HFFc6 (cell line): ENCODE measurements around the gene CADM2. TPM values are rescaled to one million over a fixed set of nuclear protein-coding genes. Genes with fewer than 3 reads are reported as not detected.
"Not testable (repeated sequence)": the region's sequence is repeated elsewhere in the genome, so short reads cannot be mapped to it uniquely, and the experiment has no call there.

ENCODE experiments used
- DNase-seq: peaks from one replicate; pipeline ENCODE4 v3.0.0-alpha.2; 2018
- H3K27ac Mint-ChIP-seq: 2 replicates; pipeline ENCODE4 v1.8.0; 2020; ENCODE audit warnings: mild to moderate bottlenecking, mixed read lengths
- H3K27me3 Mint-ChIP-seq: 2 replicates; pipeline ENCODE4 v1.8.0; 2021; ENCODE audit warnings: mild to moderate bottlenecking, moderate library complexity, mixed read lengths; ENCODE audit not compliant: insufficient read depth
- H3K36me3 Mint-ChIP-seq: 2 replicates; pipeline ENCODE4 v1.8.0; 2021; ENCODE audit warnings: low read depth, mixed read lengths
- H3K4me1 Mint-ChIP-seq: 2 replicates; pipeline ENCODE4 v1.8.0; 2020; ENCODE audit warnings: low read depth, mixed read lengths
- H3K4me3 Mint-ChIP-seq: 2 replicates; pipeline ENCODE4 v1.8.0; 2020; ENCODE audit warnings: mild to moderate bottlenecking, moderate library complexity, mixed read lengths
- H3K9me3 Mint-ChIP-seq: 2 replicates; pipeline ENCODE4 v1.8.0; 2020; ENCODE audit warnings: mild to moderate bottlenecking, mixed read lengths
- total RNA-seq, 6 experiments: library from RNA; stranded (reverse); fragmentation: NEBNext Ultra II Directional; extraction: Animal tissue kit (Norgen Biotek cat#: 25700); gene quantifications; 2 replicates in 1 of 6; 3 replicates in 5 of 6; pipeline ENCODE4 v1.2.3, GENCODE V29; 2021
- TF ChIP-seq, protein P1 (sequence below): fragments of 200-600 bp; sonication (generic); IDR thresholded peaks from 2 replicates; pipeline ENCODE4 v1.5.0; 2021; ENCODE audit warnings: antibody characterized with exemption, mild to moderate bottlenecking

CADM2 gene
- total RNA-seq, 6 experiments from 2014 or later: not detected

DNA sequence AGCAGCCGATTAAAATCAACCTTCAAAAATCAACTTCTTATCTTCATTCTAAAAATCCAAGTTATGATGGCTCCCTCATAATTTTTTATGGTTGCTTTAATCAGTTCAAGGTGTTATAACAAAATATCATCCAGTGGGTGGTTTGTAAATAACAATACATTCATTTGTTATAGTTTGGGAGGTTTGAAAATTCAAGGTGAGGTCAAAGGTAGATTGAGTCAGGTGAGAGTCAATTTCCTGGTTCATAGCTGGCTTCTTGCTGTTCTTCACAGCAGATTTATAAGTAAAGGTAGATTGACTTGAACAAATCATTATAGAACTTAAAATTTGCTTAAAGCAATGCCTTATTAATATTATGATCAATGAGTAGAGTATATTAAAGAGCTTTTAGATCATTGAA is 192.8 kb downstream of the CADM2 start:
- TF ChIP-seq, protein P1, sequence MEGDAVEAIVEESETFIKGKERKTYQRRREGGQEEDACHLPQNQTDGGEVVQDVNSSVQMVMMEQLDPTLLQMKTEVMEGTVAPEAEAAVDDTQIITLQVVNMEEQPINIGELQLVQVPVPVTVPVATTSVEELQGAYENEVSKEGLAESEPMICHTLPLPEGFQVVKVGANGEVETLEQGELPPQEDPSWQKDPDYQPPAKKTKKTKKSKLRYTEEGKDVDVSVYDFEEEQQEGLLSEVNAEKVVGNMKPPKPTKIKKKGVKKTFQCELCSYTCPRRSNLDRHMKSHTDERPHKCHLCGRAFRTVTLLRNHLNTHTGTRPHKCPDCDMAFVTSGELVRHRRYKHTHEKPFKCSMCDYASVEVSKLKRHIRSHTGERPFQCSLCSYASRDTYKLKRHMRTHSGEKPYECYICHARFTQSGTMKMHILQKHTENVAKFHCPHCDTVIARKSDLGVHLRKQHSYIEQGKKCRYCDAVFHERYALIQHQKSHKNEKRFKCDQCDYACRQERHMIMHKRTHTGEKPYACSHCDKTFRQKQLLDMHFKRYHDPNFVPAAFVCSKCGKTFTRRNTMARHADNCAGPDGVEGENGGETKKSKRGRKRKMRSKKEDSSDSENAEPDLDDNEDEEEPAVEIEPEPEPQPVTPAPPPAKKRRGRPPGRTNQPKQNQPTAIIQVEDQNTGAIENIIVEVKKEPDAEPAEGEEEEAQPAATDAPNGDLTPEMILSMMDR: no peak
- no peak for DNase-seq
- no peak overlapping the region for H3K27ac Mint-ChIP-seq
- H3K4me1 Mint-ChIP-seq: no peaks in the 10 kb centered on the region
- H3K27me3 Mint-ChIP-seq: no peaks in the 10 kb centered on the region
- no peak overlapping the region for H3K4me3 Mint-ChIP-seq
- peaks cover 4% of the 10 kb centered on the region; the same call in 1 of the 2 replicates for H3K36me3 Mint-ChIP-seq
- peaks cover 19% of the 10 kb centered on the region for H3K9me3 Mint-ChIP-seq

DNA sequence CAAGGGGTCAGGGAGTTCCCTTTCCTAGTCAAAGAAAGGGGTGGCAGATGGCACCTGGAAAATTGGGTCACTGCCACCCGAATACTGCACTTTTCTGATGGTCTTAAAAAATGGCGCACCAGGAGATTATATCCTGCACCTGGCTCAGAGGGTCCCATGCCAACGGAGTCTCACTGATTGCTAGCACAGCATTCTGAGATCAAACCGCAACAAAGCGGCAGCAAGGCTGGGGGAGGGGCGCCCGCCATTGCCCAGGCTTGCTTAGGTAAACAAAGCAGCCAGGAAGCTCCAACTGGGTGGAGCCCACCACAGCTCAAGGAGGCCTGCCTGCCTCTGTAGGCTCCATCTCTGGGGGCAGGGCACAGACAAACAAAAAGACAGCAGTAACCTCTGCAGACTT is 194.5 kb downstream of the CADM2 start:
- not testable (repeated sequence) for DNase-seq, H3K27me3 Mint-ChIP-seq, H3K27ac Mint-ChIP-seq, H3K4me3 Mint-ChIP-seq, H3K4me1 Mint-ChIP-seq, H3K36me3 Mint-ChIP-seq
- peaks cover 15% of the 10 kb centered on the region; the same call in 1 of the 2 replicates for H3K9me3 Mint-ChIP-seq

DNA sequence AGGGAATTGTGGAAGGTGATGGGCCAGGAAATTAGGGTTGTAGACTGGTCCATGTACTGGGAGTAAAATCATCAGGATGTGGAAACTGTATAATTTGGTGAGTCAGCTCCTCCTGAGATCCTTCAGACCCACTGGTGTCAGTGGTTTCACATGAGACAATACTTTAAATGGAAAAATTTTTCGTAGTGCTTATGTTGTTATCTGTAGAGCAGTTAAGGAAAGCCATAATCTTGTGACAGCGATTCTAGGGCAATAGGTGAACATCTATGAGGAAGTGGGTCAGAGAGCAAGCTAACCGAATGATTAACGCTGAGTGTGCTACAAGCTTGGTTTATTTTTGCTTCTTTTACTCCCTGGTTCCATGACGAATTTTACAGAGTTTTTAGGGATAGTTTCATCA is 200.6 kb downstream of the CADM2 start:
- TF ChIP-seq, protein P1: no peak
- no peaks in the 10 kb centered on the region for H3K36me3 Mint-ChIP-seq
- H3K27ac Mint-ChIP-seq: no peak overlapping the region
- no peaks in the 10 kb centered on the region for H3K4me1 Mint-ChIP-seq
- no peak overlapping the region for H3K4me3 Mint-ChIP-seq
- peaks cover 26% of the 10 kb centered on the region for H3K9me3 Mint-ChIP-seq
- no peaks in the 10 kb centered on the region for H3K27me3 Mint-ChIP-seq
- no peak for DNase-seq

DNA sequence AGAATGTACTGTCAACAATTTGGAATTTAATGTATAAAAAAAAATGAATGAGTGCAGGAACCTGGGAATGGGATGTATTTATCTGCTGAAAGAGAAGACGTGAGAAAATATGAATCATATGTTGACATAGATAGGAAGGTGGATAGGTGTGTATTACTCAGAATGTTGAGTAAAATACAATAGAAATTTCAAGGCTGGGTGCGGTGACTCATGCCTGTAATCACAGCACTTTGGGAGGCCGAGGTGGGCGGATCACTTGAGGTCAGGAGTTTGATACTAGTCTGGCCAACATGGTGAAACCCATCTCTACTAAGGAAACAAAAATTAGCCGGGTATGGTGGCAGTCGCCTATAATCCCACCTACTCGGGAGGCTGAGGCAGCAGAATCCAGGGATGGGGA is 202.8 kb downstream of the CADM2 start:
- Mint-ChIP-seq H3K4me3 (no peak overlapping the region), H3K4me1 (no peaks in the 10 kb centered on the region), H3K27me3 (no peaks in the 10 kb centered on the region), H3K27ac (no peak overlapping the region), H3K9me3 (peaks cover 23% of the 10 kb centered on the region), H3K36me3 (no peaks in the 10 kb centered on the region)
- no peak for DNase-seq
- TF ChIP-seq, protein P1: no peak

DNA sequence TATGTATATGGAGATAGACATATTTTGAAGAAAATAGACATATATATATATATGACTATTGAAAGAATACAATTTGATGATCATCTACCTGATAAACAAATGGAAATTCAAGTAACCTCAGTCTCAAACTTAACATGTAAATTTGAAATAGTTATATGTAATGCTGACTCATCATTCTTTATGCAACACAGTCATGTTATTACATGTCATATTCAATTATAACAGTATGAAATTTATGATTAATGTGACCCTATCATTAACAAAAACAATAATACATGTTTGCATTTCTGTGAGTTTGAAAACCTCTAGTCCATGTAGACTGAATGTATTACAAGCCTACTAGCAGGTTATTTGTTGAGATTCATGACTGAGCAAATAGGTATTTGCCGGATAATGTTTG is 204.1 kb downstream of the CADM2 start:
- no peaks in the 10 kb centered on the region for H3K36me3 Mint-ChIP-seq
- no peaks in the 10 kb centered on the region for H3K27me3 Mint-ChIP-seq
- no peaks in the 10 kb centered on the region for H3K4me1 Mint-ChIP-seq
- H3K27ac Mint-ChIP-seq: no peak overlapping the region
- H3K9me3 Mint-ChIP-seq: peaks cover 23% of the 10 kb centered on the region
- no peak for DNase-seq
- H3K4me3 Mint-ChIP-seq: no peak overlapping the region
- TF ChIP-seq, protein P1: no peak

DNA sequence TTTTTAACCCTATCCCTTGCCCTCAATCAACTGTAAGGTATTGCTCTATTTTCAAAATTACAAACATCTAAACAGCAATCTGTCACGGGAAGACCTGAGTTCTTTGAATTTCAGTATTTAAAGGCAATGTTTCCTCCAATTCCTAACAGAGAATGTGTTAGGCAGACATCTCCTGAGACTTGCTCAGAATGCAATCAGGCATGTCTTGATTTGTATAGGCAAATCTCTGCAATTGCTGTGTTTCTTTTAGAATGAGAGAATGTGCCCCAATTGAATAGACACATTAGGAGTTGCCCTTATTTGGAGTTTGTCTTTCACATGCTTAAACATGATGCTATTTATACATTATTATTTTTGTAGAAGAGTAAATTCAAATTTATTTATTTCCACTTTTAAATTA is 205.6 kb downstream of the CADM2 start:
- no peak overlapping the region for H3K4me3 Mint-ChIP-seq
- no peak for DNase-seq
- TF ChIP-seq, protein P1: no peak
- H3K36me3 Mint-ChIP-seq: no peaks in the 10 kb centered on the region
- no peak overlapping the region for H3K27ac Mint-ChIP-seq
- peaks cover 16% of the 10 kb centered on the region for H3K9me3 Mint-ChIP-seq
- H3K4me1 Mint-ChIP-seq: no peaks in the 10 kb centered on the region
- no peaks in the 10 kb centered on the region for H3K27me3 Mint-ChIP-seq
